T-helper 1 cell treated with Interleukin-12 subunit alpha and Interleukin-12 subunit beta and Interleukin-4 antibody, amounts not matched to agents 30 ng/mL and 1 ng/mL, for 36 hours (primary cell): ENCODE data around the gene UBAC2. TPM values are rescaled to one million over a fixed set of nuclear protein-coding genes. Genes with fewer than 3 reads are reported as not detected.

Source experiments
- intact Hi-C: fragments of 100-400 bp; cut with micrococcal nuclease; formaldehyde crosslinking; loops from one replicate; pipeline ENCODE4 v1.15.1; 2024
- total RNA-seq: library from RNA; stranded (reverse); gene quantifications from 2 replicates; pipeline ENCODE4 v1.2.3, GENCODE V29; 2022

UBAC2 gene
- total RNA-seq, 1 donor from 2014 or later = 50.0 TPM

- intact Hi-C loops = no loop called here
Measured at GRCh38 chr13:99182439-99182838, 18.2 kb upstream of the UBAC2 start.

DNA sequence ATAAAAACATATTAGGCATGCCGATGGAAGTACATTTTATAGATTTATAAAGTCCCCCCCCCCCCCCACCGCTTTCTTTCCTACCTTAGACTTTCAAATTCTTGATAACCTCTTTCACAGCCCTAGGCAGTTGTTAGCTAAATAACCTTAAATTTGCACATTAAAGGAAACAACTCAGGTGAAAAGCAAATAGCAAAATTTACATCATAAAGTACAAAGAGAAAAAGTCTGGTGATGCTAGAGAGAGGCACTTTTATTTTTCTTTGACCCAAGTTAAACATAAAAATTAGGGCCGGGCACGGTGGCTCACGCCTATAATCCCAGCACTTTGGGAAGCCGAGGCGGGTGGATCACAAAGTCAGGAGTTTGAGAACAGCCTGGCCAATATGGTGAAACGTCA is 15.0 kb upstream of the UBAC2 start:
- intact Hi-C loops = no loop called here

- intact Hi-C loops = no loop called here
Measured at GRCh38 chr13:99190147-99190985, 10.3 kb upstream of the UBAC2 start.

DNA sequence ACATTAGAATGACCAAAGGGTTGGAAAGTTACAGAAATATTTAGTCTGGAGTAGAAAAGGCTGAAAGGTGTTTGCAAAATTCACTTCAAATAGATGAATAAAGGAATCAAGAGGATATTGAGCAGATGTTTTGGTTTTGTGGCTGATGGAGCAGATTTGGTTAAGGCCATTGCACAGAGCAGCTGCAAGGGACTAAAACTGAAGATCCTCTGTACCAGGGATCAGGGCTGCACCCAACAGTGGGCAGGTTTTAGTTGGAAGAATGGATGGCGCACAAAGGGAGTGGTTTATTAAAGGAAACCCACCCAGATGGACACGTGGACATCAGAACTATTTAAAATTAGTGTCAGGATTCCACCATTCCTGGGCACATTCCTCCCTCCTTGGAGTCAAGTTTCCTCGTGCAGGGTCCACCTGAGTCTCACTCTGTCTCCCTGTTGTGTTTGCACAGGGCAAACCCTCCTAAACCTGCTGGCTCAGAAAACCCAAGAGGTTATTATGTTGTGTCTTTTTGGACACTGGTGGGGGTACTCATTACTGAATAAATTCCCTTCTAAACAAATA is 9.2 kb upstream of the UBAC2 start:
- intact Hi-C loops = no loop called here

- intact Hi-C loops = no loop called here
Measured at GRCh38 chr13:99191900-99192399, 8.7 kb upstream of the UBAC2 start.

- intact Hi-C loops = no loop called here
Measured at GRCh38 chr13:99192480-99192879, 8.2 kb upstream of the UBAC2 start.

DNA sequence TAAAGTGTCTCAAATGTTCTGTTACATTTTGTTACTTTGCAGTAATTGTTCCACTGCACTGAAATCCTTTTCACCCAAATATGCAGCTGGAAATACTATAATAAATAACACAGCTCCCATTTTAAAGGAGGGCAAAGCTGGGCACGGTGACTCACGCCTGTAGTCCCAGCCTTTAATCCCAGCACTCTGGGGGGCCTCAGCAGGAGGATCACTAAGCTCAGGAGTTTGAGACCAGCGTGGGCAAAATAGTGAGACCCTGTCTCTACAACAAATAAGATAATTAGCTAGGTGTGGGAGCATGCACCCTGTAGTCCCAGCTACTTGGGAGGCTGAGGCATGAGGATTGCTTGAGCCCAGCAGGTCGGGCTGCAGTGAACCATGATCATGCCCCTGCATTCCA is 7.5 kb upstream of the UBAC2 start:
- intact Hi-C loops = no loop called here

DNA sequence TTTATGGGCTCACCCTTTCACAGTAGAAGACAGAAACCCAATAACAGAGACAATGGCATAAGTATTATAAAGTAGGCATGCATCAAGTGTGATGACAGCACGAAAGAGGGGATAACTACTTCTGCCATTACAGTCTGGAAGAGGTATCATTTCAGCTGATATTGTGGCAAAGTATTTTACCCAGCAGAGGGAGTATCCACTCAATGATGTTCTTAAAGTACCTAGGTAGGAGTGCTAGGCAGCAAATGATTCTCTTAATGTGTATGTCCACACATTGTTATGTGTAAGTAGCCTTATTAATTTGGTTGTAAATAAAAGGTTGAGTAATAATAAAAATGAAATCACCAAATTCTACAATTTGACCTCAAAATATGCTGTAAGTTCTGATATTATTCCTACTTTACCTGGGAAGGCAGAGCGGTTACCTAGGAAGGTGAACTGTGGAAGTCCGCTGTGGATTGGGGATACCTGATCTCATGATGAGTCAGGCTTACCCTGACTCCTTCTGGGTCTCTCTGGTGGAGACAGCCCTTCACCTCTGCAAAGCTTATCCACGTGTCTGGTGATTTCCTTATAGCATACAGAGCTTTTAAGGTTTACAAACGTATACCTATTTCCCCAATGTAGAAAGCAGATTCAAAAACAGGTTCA is 4.1 kb upstream of the UBAC2 start:
- intact Hi-C loops = loop anchor here (1.0 kb wide), 1 partner anchor 70 kb away; no protein-coding TSS in a partner anchor

DNA sequence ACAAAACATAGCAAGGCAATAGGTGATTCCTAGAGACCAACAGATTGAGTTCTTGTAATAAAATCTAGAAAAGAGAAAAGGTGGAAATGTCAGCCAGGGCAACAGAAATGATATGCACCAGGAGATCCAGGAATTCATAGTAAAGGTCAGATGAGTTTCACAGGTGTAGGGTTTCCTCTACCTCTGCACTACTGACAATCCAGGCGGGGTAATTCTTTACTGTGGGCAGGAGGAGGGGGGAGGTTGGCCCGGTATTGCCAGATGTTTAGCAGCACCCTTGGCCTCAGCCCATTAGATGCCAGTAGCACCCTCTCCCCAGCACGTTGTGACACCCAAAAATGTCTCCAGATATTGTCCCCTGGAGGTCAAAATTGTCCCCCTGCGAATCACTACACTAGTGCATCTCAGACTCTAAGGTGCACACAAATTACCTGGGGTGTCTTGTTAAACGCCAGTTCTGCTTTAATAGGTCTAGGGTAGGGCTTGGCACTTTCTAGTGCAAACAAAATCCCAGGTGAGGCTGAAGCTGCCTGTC is 3.5 kb upstream of the UBAC2 start:
- intact Hi-C loops = no loop called here

GRCh38 chr13:99199541-99200431 is 868 bp upstream of the UBAC2 start:
- intact Hi-C loops = loop anchor here (1.0 to 5.0 kb wide), 14 partner anchors 20 to 1767 kb away; partner anchors contain the start of genes CLYBL, GGACT, GPR183 and RAP2A

GRCh38 chr13:99203601-99204579 is 3.2 kb downstream of the UBAC2 start:
- intact Hi-C loops = loop anchor here (1.0 to 5.0 kb wide), 10 partner anchors 11 to 1772 kb away; partner anchors contain the start of genes GGACT, GPR18, GPR183 and RAP2A

GRCh38 chr13:99205621-99206220 is 5.1 kb downstream of the UBAC2 start:
- intact Hi-C loops = loop anchor here (2.0 kb wide), 1 partner anchor 295 kb away; no protein-coding TSS in a partner anchor

GRCh38 chr13:99206226-99206625 is 5.6 kb downstream of the UBAC2 start:
- intact Hi-C loops = no loop called here

DNA sequence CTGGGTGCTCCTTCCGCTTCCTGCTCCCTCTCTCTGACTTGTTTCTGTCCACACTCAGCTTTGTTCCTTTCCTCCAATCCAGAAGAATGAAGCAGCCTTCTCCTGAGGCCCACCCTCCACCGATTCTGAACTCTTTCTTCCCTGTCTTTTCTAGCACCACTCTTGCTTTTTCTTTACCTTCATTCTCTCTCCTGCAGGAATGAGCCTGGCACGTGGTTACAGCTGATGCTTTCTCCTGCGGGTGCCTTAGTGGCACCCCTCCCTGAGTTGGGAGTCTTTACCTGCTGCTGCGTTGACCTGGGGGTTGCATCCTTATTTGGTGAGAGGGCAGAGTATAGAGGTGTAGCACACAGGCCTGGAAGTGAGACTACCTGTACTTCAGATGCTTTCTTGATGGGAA is 6.2 kb downstream of the UBAC2 start:
- intact Hi-C loops = no loop called here

DNA sequence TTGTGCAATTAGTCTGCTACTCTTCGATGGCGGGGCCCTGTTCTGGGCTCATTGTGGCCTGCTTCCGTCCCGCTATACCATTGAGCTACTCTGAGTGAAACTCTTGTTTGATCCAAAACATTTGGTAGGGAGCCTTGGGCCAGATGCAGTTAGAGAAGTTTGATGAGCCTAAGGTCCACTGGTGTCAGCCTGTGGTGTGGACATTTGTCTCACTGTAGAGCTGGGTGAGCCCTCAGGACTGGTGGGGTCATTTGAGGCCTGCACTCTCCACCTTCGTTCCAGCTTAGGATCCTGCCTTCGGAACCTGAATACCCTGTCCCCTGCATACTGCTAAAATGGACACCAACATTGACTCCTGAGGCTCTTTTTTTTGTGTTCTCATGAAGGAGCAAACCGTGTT is 6.9 kb downstream of the UBAC2 start:
- intact Hi-C loops = no loop called here

GRCh38 chr13:99208185-99208584 is 7.5 kb downstream of the UBAC2 start:
- intact Hi-C loops = no loop called here

- intact Hi-C loops = no loop called here
Measured at GRCh38 chr13:99208845-99209527, 8.3 kb downstream of the UBAC2 start.

GRCh38 chr13:99210627-99211026 is 10.0 kb downstream of the UBAC2 start:
- intact Hi-C loops = loop anchor here (10.0 kb wide), 2 partner anchors 736 to 1464 kb away; partner anchors contain the start of gene TMTC4
